DMS 273 (cell line): Measurements from ENCODE around the gene ANO9.
"Not testable (repeated sequence)": the region's sequence is repeated elsewhere in the genome, so short reads cannot be mapped to it uniquely, and the experiment has no call there.

ENCODE experiments used
- DNase-seq: peaks from one replicate; lab custom pipeline; 2025; ENCODE audit not compliant: unreplicated experiment; lab: John Stamatoyannopoulos, UW

The ANO9 gene

GRCh38 chr11:404551-405264, 37.1 kb downstream of the ANO9 start:
- no peak for DNase-seq

- no peak for DNase-seq
These were observed 37.9 kb downstream of the ANO9 start for GRCh38 chr11:403761-404431.

GRCh38 chr11:403021-403760, 38.6 kb downstream of the ANO9 start:
- no peak for DNase-seq

GRCh38 chr11:401196-401595, 40.6 kb downstream of the ANO9 start:
- DNase-seq: not testable (repeated sequence)

GRCh38 chr11:400241-400689, 41.5 kb downstream of the ANO9 start:
- no peak for DNase-seq

- DNase-seq: no peak
These were observed 42.0 kb downstream of the ANO9 start for GRCh38 chr11:399731-400211.

- DNase-seq: peak; percentile 49
These were observed 43.0 kb downstream of the ANO9 start for GRCh38 chr11:398826-399225.

- peak; percentile 78 for DNase-seq
These were observed 44.8 kb downstream of the ANO9 start for GRCh38 chr11:396948-397548.

GRCh38 chr11:396511-396947, 45.3 kb downstream of the ANO9 start:
- peak; percentile 62 for DNase-seq

- DNase-seq: no peak
These were observed 45.9 kb downstream of the ANO9 start for GRCh38 chr11:395866-396265.

GRCh38 chr11:394858-395655, 46.8 kb downstream of the ANO9 start:
- no peak for DNase-seq

- DNase-seq: no peak
These were observed 47.6 kb downstream of the ANO9 start, which contains the start of gene PKP3 for GRCh38 chr11:394034-394857. Gene PKP3, plus strand, starts transcription at chr11:394209. Its CDS starts 84 bp downstream, at chr11:394293.

- no peak for DNase-seq
These were observed 48.4 kb downstream of the ANO9 start for GRCh38 chr11:393219-394033.

GRCh38 chr11:392102-392777, 49.6 kb downstream of the ANO9 start:
- DNase-seq: no peak

- no peak for DNase-seq
These were observed 50.4 kb downstream of the ANO9 start for GRCh38 chr11:391117-392017.

- peak; percentile 68 for DNase-seq
These were observed 51.6 kb downstream of the ANO9 start for GRCh38 chr11:390175-390574.

GRCh38 chr11:389369-389768, 52.4 kb downstream of the ANO9 start:
- not testable (repeated sequence) for DNase-seq
